Parathyroid adenoma (tissue), 2 donors: ENCODE measurements around the gene KIF26B.

ENCODE experiments used
- H2AFZ ChIP-seq: fragments of 300-600 bp; sonication (generic); one replicate; pipeline ENCODE4 v1.7.0; 2017; ENCODE audit warnings: antibody characterized with exemption, mild to moderate bottlenecking
- H3K27ac ChIP-seq: fragments of 300-600 bp; sonication (generic); one replicate; pipeline ENCODE4 v1.7.0; 2017
- H3K27me3 ChIP-seq: fragments of 300-600 bp; sonication (generic); one replicate; pipeline ENCODE4 v1.7.0; 2017; ENCODE audit warnings: low read length; ENCODE audit not compliant: control insufficient read depth, insufficient read depth
- H3K36me3 ChIP-seq: fragments of 300-600 bp; sonication (generic); one replicate; pipeline ENCODE4 v1.7.0; 2017; ENCODE audit warnings: low read length; ENCODE audit not compliant: control insufficient read depth, insufficient read depth
- H3K4me1 ChIP-seq: fragments of 300-600 bp; sonication (generic); one replicate; pipeline ENCODE4 v1.7.0; 2017; ENCODE audit warnings: control low read depth
- H3K4me2 ChIP-seq: fragments of 300-600 bp; sonication (generic); one replicate; pipeline ENCODE4 v1.7.0; 2017; ENCODE audit warnings: low read length
- H3K4me3 ChIP-seq: fragments of 300-600 bp; sonication (generic); one replicate; pipeline ENCODE4 v1.7.0; 2017; ENCODE audit warnings: low read depth, low read length
- H3K79me2 ChIP-seq: fragments of 300-600 bp; sonication (generic); one replicate; pipeline ENCODE4 v1.7.0; 2017; ENCODE audit warnings: control low read depth
- H3K9ac ChIP-seq: fragments of 300-600 bp; sonication (generic); one replicate; pipeline ENCODE4 v1.7.0; 2017; ENCODE audit warnings: mild to moderate bottlenecking
- H3K9me3 ChIP-seq: fragments of 300-600 bp; sonication (generic); one replicate; pipeline ENCODE4 v1.7.0; 2017; ENCODE audit warnings: low read length; ENCODE audit not compliant: control insufficient read depth
- CTCF ChIP-seq: fragments of 300-600 bp; sonication (generic); IDR thresholded peaks from one replicate; pipeline ENCODE4 v1.7.0; 2017; ENCODE audit warnings: antibody characterized with exemption, mild to moderate bottlenecking
- donor health status: primary hyperparathyroidism.

Gene KIF26B

GRCh38 chr1:245124241-245124640 is 30.5 kb upstream of the KIF26B start:
- Histone ChIP-seq H2AFZ (no peak overlapping the region), H3K4me2 (no peak overlapping the region), H3K27ac (no peak overlapping the region), H3K27me3 (no peaks in the 10 kb centered on the region), H3K79me2 (no peaks in the 10 kb centered on the region), H3K4me1 (no peaks in the 10 kb centered on the region), H3K9me3 (no peaks in the 10 kb centered on the region), H3K36me3 (no peaks in the 10 kb centered on the region), H3K4me3 (no peak overlapping the region), H3K9ac (no peak overlapping the region)
- no peak for TF ChIP-seq CTCF

DNA sequence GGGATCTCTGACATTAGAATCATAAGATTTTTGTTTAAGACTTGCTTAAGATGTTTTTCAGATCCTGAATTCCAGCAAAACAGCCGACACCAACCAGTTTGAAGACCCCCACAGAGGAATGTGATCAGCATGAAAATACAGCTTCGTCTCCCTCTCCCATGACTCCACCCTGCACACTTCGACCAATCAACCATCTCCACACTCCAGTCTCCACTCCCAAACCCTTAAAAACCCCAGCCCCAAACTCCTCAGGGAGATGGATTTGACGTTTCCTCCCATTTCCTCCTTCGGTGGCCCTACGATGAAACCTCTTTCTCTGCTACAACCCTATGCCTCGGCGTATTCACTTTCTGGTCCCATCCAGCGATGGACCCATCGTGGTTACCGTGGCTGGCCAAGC is 30.1 kb upstream of the KIF26B start:
- H3K9me3 ChIP-seq, result no peaks in the 10 kb centered on the region
- H2AFZ ChIP-seq, result no peak overlapping the region
- H3K27me3 ChIP-seq, result no peaks in the 10 kb centered on the region
- no peak overlapping the region for H3K27ac ChIP-seq
- no peak overlapping the region for H3K4me2 ChIP-seq
- no peaks in the 10 kb centered on the region for H3K36me3 ChIP-seq
- no peaks in the 10 kb centered on the region for H3K4me1 ChIP-seq
- H3K4me3 ChIP-seq, result no peak overlapping the region
- TF ChIP-seq CTCF, result no peak
- no peaks in the 10 kb centered on the region for H3K79me2 ChIP-seq
- no peak overlapping the region for H3K9ac ChIP-seq

DNA sequence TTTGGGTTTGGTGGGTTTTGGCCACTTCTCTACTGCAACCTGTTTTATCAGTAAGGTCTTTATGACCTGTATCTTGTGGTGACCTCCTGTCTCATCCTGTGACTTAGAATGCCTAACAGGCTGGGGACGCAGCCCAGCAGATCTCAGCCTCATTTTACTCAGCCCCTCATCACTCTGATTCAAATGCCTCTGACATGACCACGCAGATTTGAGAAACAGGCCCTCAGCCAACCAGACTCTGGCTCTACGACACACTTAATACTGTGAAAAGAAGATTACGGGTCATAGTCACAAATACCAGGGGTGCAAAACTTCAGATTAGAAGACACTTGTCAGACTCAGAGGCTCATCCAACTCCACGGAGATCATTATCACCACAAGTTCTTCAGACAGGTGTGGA is 28.3 kb upstream of the KIF26B start:
- Histone ChIP-seq H3K4me3 (no peak overlapping the region), H3K4me2 (no peak overlapping the region), H3K36me3 (no peaks in the 10 kb centered on the region), H3K27me3 (no peaks in the 10 kb centered on the region), H3K79me2 (no peaks in the 10 kb centered on the region), H2AFZ (no peak overlapping the region), H3K9me3 (no peaks in the 10 kb centered on the region), H3K27ac (no peak overlapping the region), H3K9ac (no peak overlapping the region), H3K4me1 (no peaks in the 10 kb centered on the region)
- no peak for TF ChIP-seq CTCF

- Histone ChIP-seq H3K4me2 (no peak overlapping the region), H3K27me3 (no peaks in the 10 kb centered on the region), H3K79me2 (no peaks in the 10 kb centered on the region), H3K9me3 (no peaks in the 10 kb centered on the region), H3K4me3 (no peak overlapping the region), H2AFZ (no peak overlapping the region), H3K36me3 (no peaks in the 10 kb centered on the region), H3K9ac (no peak overlapping the region), H3K27ac (no peak overlapping the region), H3K4me1 (no peaks in the 10 kb centered on the region)
- no peak for TF ChIP-seq CTCF
These were observed 26.2 kb upstream of the KIF26B start for GRCh38 chr1:245128381-245129101.
